ENCODE measurements around the gene CNR1. TPM values are rescaled to one million over a fixed set of nuclear protein-coding genes. Genes with fewer than 3 reads are reported as not detected.
A peak's percentile ranks its signal among the peaks of the same experiment; 100 is the strongest.

The CNR1 gene
- total RNA-seq, 1 donor from 2014 or later, result 21.1 TPM

DNA sequence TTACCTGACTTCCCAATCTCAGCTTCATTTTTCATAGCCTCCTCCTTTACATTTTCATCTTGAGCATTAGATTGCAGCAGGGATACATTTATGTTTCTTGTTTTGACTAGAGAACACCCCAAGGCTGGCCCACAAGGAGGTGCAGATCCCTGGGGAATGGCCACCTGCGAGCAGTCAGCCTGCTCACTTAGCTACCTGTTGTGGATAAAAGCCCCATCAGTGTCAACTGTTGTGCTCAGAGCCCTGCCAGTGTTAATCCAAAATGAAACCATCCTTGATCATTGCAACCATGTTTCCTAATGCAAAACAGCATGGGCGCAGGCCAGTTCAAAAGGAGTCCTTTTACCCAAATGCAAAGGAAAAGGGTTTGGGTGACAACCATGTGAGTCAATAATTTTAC is 50.8 kb downstream of the CNR1 start:
- no peak for TF ChIP-seq CTCF (IDR thresholded peaks at IDR 0.05)
- Histone ChIP-seq H3K27me3 (ENCODE audit: low read depth) (no peaks in the 10 kb centered on the region), H3K4me1 (no peaks in the 10 kb centered on the region), H3K4me3 (no peak overlapping the region), H3K9me3 (no peaks in the 10 kb centered on the region), H3K36me3 (no peaks in the 10 kb centered on the region), H3K27ac (no peak overlapping the region)
- DNase-seq (no peak), ATAC-seq (no peak)
- intact Hi-C loops (cut with DNase I), result no loop called here

DNA sequence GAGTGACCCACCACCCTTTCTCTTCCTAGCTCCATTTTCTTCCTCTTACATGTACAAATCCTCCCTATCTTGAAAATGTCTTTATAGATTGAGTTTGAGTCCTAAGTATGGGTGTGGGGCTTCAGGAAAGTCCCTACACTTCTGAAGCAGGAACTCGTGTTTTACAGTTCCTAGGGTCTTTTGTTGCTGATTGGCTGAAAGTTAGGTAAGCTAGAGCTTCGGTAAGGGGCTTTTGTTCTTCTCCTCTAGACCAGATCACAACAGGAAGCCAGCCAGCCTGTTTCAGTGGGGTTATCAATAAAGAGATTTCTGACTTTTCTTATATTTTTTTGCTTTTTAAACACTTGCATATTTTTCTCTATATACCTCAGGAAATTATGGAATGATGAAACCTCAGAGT is 51.3 kb downstream of the CNR1 start:
- Histone ChIP-seq H3K4me3 (no peak overlapping the region), H3K27ac (no peak overlapping the region), H3K27me3 (ENCODE audit: low read depth) (no peaks in the 10 kb centered on the region), H3K9me3 (no peaks in the 10 kb centered on the region), H3K36me3 (no peaks in the 10 kb centered on the region), H3K4me1 (no peaks in the 10 kb centered on the region)
- intact Hi-C loops (cut with DNase I), result no loop called here
- ATAC-seq, result no peak
- no peak for TF ChIP-seq CTCF (IDR thresholded peaks at IDR 0.05)
- no peak for DNase-seq

DNA sequence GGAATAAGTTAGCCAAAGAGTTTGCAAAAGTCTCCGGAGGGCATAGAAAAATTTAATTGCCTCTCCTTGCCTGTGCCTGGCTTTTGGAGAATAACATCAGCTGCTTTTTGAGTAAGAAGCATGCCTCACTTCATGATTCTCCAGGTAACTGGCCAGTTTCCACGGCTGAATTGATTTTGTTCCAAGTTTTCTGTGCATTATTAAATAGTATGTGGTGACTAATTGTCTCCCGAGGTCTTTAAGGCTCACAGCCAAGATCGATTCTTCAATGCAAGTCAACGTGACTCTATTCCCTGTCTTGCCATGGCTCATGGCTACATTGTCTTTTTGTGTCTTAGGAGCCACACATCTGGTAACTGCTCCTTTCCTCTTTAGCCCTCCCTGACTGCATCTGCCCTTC is 54.2 kb downstream of the CNR1 start:
- Histone ChIP-seq H3K27ac (no peak overlapping the region), H3K27me3 (ENCODE audit: low read depth) (no peaks in the 10 kb centered on the region), H3K9me3 (no peaks in the 10 kb centered on the region), H3K4me1 (no peaks in the 10 kb centered on the region), H3K4me3 (no peak overlapping the region), H3K36me3 (no peaks in the 10 kb centered on the region)
- intact Hi-C loops (cut with DNase I), result no loop called here
- no peak for TF ChIP-seq CTCF (IDR thresholded peaks at IDR 0.05)
- DNase-seq (no peak), ATAC-seq (no peak)

- intact Hi-C loops (cut with DNase I), result no loop called here
- H3K27ac ChIP-seq, result no peak overlapping the region
- no peaks in the 10 kb centered on the region for H3K9me3 ChIP-seq
- no peak for TF ChIP-seq CTCF (IDR thresholded peaks at IDR 0.05)
- H3K36me3 ChIP-seq, result no peaks in the 10 kb centered on the region
- H3K4me1 ChIP-seq, result no peaks in the 10 kb centered on the region
- H3K4me3 ChIP-seq, result no peak overlapping the region
- DNase-seq, result no peak
- peaks cover 6% of the 10 kb centered on the region for H3K27me3 ChIP-seq (ENCODE audit: low read depth)
- no peak for ATAC-seq
Measured at GRCh38 chr6:88107241-88107640, 58.9 kb downstream of the CNR1 start.

- H3K4me1 ChIP-seq, result no peaks in the 10 kb centered on the region
- no peak overlapping the region for H3K4me3 ChIP-seq
- intact Hi-C loops (cut with DNase I), result no loop called here
- DNase-seq (no peak), ATAC-seq (peak; percentile 55 to 83)
- no peaks in the 10 kb centered on the region for H3K36me3 ChIP-seq
- H3K9me3 ChIP-seq, result no peaks in the 10 kb centered on the region
- no peak for TF ChIP-seq CTCF (IDR thresholded peaks at IDR 0.05)
- H3K27me3 ChIP-seq (ENCODE audit: low read depth), result peaks cover 6% of the 10 kb centered on the region
- H3K27ac ChIP-seq, result no peak overlapping the region
Measured at GRCh38 chr6:88105741-88106340, 60.3 kb downstream of the CNR1 start.

Other genes with a start within 250 kb of the CNR1 start
- not detected for gene SPACA1, start 118.5 kb downstream of the CNR1 start, total RNA-seq